Sigmoid colon (tissue), 7 donors: Measurements from ENCODE around the gene MLLT3. TPM values are rescaled to one million over a fixed set of nuclear protein-coding genes. Genes with fewer than 3 reads are reported as not detected.
A peak's percentile ranks its signal among the peaks of the same experiment; 100 is the strongest.

Experiments used
- DNase-seq: peaks from one replicate; pipeline ENCODE4 v3.0.0-alpha.2; 2019
- H3K27ac ChIP-seq, 4 donors: fragments of 200-600 bp; sonication (generic); one replicate each; pipeline ENCODE4 v1.5.1; 2016 to 2019; ENCODE audit warnings: mild to moderate bottlenecking in 1 of 4
- H3K27me3 ChIP-seq, 3 donors: fragments of 200-600 bp; sonication (generic); one replicate each; pipeline ENCODE4 v1.5.1; 2019; ENCODE audit warnings: mild to moderate bottlenecking in 1 of 3
- H3K36me3 ChIP-seq, 4 donors: fragments of 200-600 bp; sonication (generic); one replicate each; pipeline ENCODE4 v1.5.1; 2016 to 2019
- H3K4me1 ChIP-seq, 4 donors: fragments of 200-600 bp; sonication (generic); one replicate each; pipeline ENCODE4 v1.5.1; 2017 to 2019
- H3K4me3 ChIP-seq, 4 donors: fragments of 200-600 bp; sonication (generic); one replicate each; pipeline ENCODE4 v1.5.1; 2017 to 2019; ENCODE audit warnings: mild to moderate bottlenecking in 2 of 4, moderate library complexity in 1 of 4
- H3K9me3 ChIP-seq, 4 donors: fragments of 200-600 bp in 3 of 4; sonication (generic) in 3 of 4; one replicate each; pipeline versions ENCODE4 v1.5.1 to v1.6.1; 2013 to 2019
- EP300 ChIP-seq, 4 donors: sonication (generic); formaldehyde crosslinking; IDR thresholded peaks; one replicate each; pipeline ENCODE4 v1.6.1; 2017; ENCODE audit warnings: antibody characterized with exemption in 4 of 4
- POLR2A ChIP-seq, 2 donors: fragments of 450-650 bp; IDR thresholded peaks; one replicate each; pipeline ENCODE4 v1.6.1; 2016; ENCODE audit warnings: antibody characterized with exemption in 2 of 2, mild to moderate bottlenecking in 2 of 2, moderate library complexity in 2 of 2
- POLR2AphosphoS5 ChIP-seq, 4 donors: sonication (generic); formaldehyde crosslinking; IDR thresholded peaks; one replicate each; pipeline ENCODE4 v1.6.1; 2017; ENCODE audit warnings: antibody characterized with exemption in 4 of 4
- WGBS, 2 donors: extraction: QIAGEN DNeasy Blood & Tissue Kit; methylation state at CpG; one replicate each; pipeline ENCODE4 v1.1.7; 2013; 5-methylcytosine and 5-hydroxymethylcytosine counted together
- intact Hi-C: fragments of 100-400 bp; cut with DNase I; formaldehyde crosslinking; loops from one replicate; pipeline ENCODE4 v1.15.1; 2023
- polyA plus RNA-seq, 3 donors: library from polyadenylated mRNA; stranded (reverse); fragments of 200-250 nt; gene quantifications; one replicate each; pipeline ENCODE4 v1.2.3, GENCODE V29; 2013
- total RNA-seq, 4 donors: library from RNA; depleted of rRNA; stranded (reverse); fragments of >200 nt; gene quantifications; one replicate each; pipeline ENCODE4 v1.1.0, GENCODE V29; 2016
- TF ChIP-seq, protein P1 (sequence below), 4 experiments: fragments of 450-650 bp in 3 of 4; fragments of 200-600 bp in 1 of 4; IDR thresholded peaks; one replicate each; pipeline ENCODE4 v1.5.1; 2016 to 2019; ENCODE audit warnings: antibody characterized with exemption in 4 of 4, mild to moderate bottlenecking in 3 of 4, moderate library complexity in 2 of 4
- donor health status: healthy with polysubstance abuse.
- donor health status: Bipolar disorder and iron deficiency.
- donor health status: healthy.

Gene MLLT3
- total and polyA plus RNA-seq, 7 donors = 19.0 to 132 (median 25.0) TPM

DNA sequence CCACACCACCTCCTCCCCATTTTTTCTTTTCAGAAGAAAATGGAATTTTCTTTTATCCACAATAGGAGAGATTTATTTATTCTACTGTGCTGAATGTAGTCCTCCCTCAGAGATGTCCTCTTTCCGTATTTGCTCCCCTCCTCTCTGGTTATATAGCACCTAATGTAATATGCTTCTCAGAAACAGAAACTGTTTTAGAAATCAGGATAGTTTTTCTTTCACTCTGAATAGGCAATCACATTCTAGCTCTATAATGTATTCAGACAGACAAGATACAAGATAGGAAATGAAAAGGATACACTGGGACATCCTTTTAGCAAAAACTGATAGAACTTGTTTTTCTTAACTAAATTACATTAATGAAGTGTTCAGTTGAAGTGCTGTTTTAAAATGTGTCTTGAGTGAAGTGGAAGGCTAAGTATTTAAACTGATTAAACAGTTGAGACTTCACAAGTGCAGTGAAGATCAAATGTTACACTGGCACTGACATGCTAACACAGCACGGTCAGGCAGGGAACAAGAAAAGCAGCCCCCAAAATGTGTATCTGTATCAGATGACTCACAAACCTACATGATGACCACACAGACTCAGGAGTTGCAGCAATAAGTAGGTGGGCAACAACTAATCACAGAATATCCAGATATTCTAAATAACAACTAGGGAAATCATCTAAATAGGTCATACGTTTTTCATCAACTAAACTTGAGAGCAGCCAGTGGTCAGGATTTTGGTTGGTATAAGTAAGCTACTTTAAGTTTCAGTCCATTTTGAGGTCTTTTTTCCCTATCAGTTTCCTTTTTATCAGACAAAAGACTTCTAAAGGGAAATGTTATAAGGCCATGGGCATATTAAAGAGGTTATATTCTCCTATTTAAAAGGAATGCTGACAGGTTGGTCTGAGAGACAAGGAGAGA, 260.4 kb downstream of the MLLT3 start:
- no peak overlapping the region for H3K27ac ChIP-seq
- no peak overlapping the region for H3K4me3 ChIP-seq
- 76 to 89% methylated on average over 3 of the region's 3 CpGs for WGBS, 2 donors
- no peak for TF ChIP-seq POLR2AphosphoS5 (IDR thresholded peaks at IDR 0.05)
- TF ChIP-seq, protein P1, sequence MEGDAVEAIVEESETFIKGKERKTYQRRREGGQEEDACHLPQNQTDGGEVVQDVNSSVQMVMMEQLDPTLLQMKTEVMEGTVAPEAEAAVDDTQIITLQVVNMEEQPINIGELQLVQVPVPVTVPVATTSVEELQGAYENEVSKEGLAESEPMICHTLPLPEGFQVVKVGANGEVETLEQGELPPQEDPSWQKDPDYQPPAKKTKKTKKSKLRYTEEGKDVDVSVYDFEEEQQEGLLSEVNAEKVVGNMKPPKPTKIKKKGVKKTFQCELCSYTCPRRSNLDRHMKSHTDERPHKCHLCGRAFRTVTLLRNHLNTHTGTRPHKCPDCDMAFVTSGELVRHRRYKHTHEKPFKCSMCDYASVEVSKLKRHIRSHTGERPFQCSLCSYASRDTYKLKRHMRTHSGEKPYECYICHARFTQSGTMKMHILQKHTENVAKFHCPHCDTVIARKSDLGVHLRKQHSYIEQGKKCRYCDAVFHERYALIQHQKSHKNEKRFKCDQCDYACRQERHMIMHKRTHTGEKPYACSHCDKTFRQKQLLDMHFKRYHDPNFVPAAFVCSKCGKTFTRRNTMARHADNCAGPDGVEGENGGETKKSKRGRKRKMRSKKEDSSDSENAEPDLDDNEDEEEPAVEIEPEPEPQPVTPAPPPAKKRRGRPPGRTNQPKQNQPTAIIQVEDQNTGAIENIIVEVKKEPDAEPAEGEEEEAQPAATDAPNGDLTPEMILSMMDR (IDR thresholded peaks at IDR 0.05) = no peak
- no peak for TF ChIP-seq EP300 (IDR thresholded peaks at IDR 0.05)
- TF ChIP-seq POLR2A (IDR thresholded peaks at IDR 0.05) = no peak
- DNase-seq = no peak
- intact Hi-C loops = no loop called here
- peaks cover 0 to 21% (median 9%) of the 10 kb centered on the region in 4 donors for H3K4me1 ChIP-seq
- peaks cover 0 to 33% (median 0%) of the 10 kb centered on the region in 4 donors for H3K36me3 ChIP-seq
- H3K27me3 ChIP-seq = no peaks in the 10 kb centered on the region
- H3K9me3 ChIP-seq = no peaks in the 10 kb centered on the region

DNA sequence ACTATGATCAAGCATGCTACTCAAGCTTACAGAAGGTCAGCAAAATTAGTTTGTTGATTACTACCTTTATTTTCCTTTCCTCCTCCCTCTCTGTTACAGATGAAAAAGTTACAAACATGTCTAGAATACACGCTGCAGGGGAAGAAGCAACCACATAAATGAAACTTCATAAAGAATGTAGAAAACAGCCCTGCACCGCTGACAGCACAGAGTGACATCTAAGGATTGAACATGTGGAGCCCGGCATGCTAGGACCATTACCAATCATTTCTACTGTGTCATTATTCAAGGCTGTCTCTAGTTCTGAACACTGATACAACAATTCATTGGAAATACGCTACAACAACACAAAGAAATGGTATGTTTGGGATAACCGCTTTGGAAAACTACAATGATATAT, 261.1 kb downstream of the MLLT3 start:
- H3K4me3 ChIP-seq = no peak overlapping the region
- intact Hi-C loops = no loop called here
- peaks cover 0 to 33% (median 0%) of the 10 kb centered on the region in 4 donors for H3K36me3 ChIP-seq
- 89 to 98% methylated on average over 5 of the region's 5 CpGs for WGBS, 2 donors
- TF ChIP-seq POLR2A (IDR thresholded peaks at IDR 0.05) = no peak
- no peak overlapping the region for H3K27ac ChIP-seq
- H3K9me3 ChIP-seq = no peaks in the 10 kb centered on the region
- H3K27me3 ChIP-seq = no peaks in the 10 kb centered on the region
- H3K4me1 ChIP-seq = peaks cover 0 to 28% (median 14%) of the 10 kb centered on the region in 4 donors
- no peak for DNase-seq

DNA sequence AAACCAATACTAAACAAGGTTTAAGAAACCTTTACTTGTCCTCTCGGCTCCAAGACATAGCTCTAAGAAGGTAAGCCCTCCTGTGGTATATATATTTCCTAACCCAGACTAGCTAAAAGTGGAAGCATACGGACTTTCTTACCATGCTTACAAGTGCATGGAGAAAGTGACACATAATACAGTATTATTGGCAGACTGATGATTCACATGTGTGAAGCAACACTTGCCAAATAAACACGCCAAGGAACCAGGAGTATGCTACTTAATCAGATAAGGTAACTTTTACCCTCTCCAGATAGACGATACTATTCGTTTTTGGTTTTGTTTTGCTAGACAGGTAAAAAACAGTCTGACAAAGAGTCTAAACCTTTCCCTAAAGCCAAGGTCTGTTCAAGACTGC, 264.1 kb downstream of the MLLT3 start:
- WGBS, 2 donors = 75 to 78% methylated on average over 5 of the region's 5 CpGs
- DNase-seq = no peak
- Histone ChIP-seq H3K4me3 (no peak overlapping the region), H3K36me3 (peaks cover 0 to 38% (median 3%) of the 10 kb centered on the region in 4 donors), H3K4me1 (peaks cover 0 to 39% (median 28%) of the 10 kb centered on the region in 4 donors), H3K27me3 (no peaks in the 10 kb centered on the region), H3K9me3 (no peaks in the 10 kb centered on the region), H3K27ac (no peak overlapping the region)
- TF ChIP-seq POLR2AphosphoS5 (IDR thresholded peaks at IDR 0.05) (no peak), POLR2A (IDR thresholded peaks at IDR 0.05) (no peak), EP300 (IDR thresholded peaks at IDR 0.05) (no peak)
- TF ChIP-seq, protein P1 (IDR thresholded peaks at IDR 0.05) = no peak
- intact Hi-C loops = loop anchor here (5.0 to 10.0 kb wide), 4 partner anchors 197 to 754 kb away; partner anchors contain the start of gene FOCAD

DNA sequence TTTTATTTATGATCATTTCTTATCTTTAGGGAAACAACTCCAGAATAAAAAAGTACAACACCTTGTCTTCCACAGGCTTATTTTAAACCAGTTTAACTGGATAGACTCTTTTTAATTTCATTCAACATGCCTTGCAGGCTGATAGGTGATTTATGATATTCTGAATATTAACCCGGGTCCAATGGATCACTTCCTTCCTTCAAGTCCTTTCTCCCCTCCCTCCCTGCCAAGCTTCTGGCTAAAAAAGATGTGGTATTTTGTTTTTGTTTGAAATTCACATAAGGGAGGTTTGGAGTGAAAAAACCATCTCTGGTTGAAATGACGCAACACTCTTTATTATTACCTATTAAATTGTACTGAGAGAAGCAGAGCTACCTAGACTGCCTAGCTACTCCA, 265.3 kb downstream of the MLLT3 start:
- H3K27me3 ChIP-seq = no peaks in the 10 kb centered on the region
- no peaks in the 10 kb centered on the region for H3K9me3 ChIP-seq
- peak overlapping the region; percentile 49 to 76 (median 60) for H3K27ac ChIP-seq
- no peak for DNase-seq
- no peak for TF ChIP-seq POLR2AphosphoS5 (IDR thresholded peaks at IDR 0.05)
- TF ChIP-seq EP300 (IDR thresholded peaks at IDR 0.05) = no peak
- TF ChIP-seq POLR2A (IDR thresholded peaks at IDR 0.05) = no peak
- TF ChIP-seq, protein P1 (IDR thresholded peaks at IDR 0.05) = no peak
- peaks cover 0 to 26% (median 5%) of the 10 kb centered on the region in 4 donors for H3K36me3 ChIP-seq
- H3K4me3 ChIP-seq = peak overlapping the region in 1 of 4 donors; percentile 24
- intact Hi-C loops = loop anchor here (2.0 to 10.0 kb wide), 5 partner anchors 198 to 755 kb away; partner anchors contain the start of genes FOCAD and MLLT3
- H3K4me1 ChIP-seq = peaks cover 0 to 40% (median 28%) of the 10 kb centered on the region in 4 donors
- 19 to 53% methylated on average over 2 of the region's 2 CpGs for WGBS, 2 donors

DNA sequence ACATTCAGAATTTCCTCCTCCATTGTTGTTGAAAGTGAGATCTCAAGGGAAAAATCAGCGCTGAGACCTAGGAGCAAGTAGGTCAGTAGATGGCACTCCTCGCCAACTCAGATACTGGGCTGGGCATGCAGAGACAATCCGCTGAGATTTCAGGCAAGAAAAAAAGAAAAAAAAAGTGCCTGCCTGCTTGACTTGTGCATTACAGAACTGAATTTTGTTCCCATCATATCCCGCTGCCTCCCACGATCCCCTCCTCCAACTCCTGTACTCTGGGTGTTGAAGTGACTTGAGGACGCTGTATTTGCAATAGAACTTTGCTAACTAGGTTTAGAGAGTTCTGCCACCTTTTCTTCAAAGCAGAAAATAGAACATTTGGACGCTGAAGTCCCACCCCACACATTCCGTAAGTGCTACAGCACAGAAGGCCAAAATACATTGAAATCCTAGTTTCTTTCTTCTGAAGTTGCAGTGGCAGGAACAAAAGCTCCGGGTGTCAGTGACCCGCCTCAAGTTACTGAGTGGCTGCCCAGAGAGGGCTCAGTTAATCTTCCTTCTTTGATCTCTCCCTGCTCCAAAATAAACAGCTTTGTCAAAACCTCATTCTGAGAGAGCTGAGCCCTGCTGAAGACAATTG, 265.8 kb downstream of the MLLT3 start:
- H3K27ac ChIP-seq = peak overlapping the region; percentile 49 to 76 (median 60)
- no peaks in the 10 kb centered on the region for H3K9me3 ChIP-seq
- peak; percentile 81 for DNase-seq
- H3K36me3 ChIP-seq = peaks cover 0 to 21% (median 5%) of the 10 kb centered on the region in 4 donors
- H3K27me3 ChIP-seq = no peaks in the 10 kb centered on the region
- H3K4me3 ChIP-seq = peak overlapping the region in 3 of 4 donors; percentile 19 to 24 (median 24)
- TF ChIP-seq POLR2A (IDR thresholded peaks at IDR 0.05) = no peak
- peak in 2 of 4 donors; percentile 17 to 19 for TF ChIP-seq POLR2AphosphoS5 (IDR thresholded peaks at IDR 0.05)
- TF ChIP-seq EP300 (IDR thresholded peaks at IDR 0.05) = no peak
- TF ChIP-seq, protein P1 (IDR thresholded peaks at IDR 0.05) = peak; percentile 26 to 69 (median 40)
- intact Hi-C loops = loop anchor here (1.0 to 10.0 kb wide), 6 partner anchors 198 to 756 kb away; partner anchors contain the start of genes FOCAD and MLLT3
- 9 to 36% methylated on average over 10 of the region's 10 CpGs for WGBS, 2 donors
- H3K4me1 ChIP-seq = peaks cover 0 to 45% (median 28%) of the 10 kb centered on the region in 4 donors
